A549 (cell line): Measurements from ENCODE around the gene POLRMT. TPM values are rescaled to one million over a fixed set of nuclear protein-coding genes. Genes with fewer than 3 reads are reported as not detected.
A peak's percentile ranks its signal among the peaks of the same experiment; 100 is the strongest.

Experiments
- ATAC-seq, 2 experiments: fragments of 200-7000 bp in 1 of 2; fragments of >200 bp in 1 of 2; cut with Nextera tagmentation in 1 of 2; cut with Tn5 transposase in 1 of 2; 3 replicates each; pipeline versions ENCODE4 v1.8.0 to v1.9.1; 2018 to 2020; ENCODE audit warnings: mild to moderate bottlenecking in 1 of 2, moderate library complexity in 1 of 2
- CTCF ChIA-PET: fragments of 300-600 bp; sonication (Branson Sonifier 250); formaldehyde crosslinking; extraction: SDS; loops from one replicate; lab custom pipeline; 2021; ENCODE audit warnings: antibody characterized with exemption, inconsistent platforms; lab: Yijun Ruan, JAX
- POLR2A ChIA-PET: fragments of 350-600 bp; formaldehyde crosslinking; extraction: SDS; loops from one replicate; lab custom pipeline; 2021; ENCODE audit warnings: antibody characterized with exemption, inconsistent platforms; lab: Yijun Ruan, JAX
- DNase-seq, 2 experiments: peaks; one replicate each; pipeline versions ENCODE4 v3.0.0 to v3.0.0-alpha.2; 2011 to 2016; ENCODE audit warnings: low read depth in 1 of 2, low spot score in 1 of 2
- FAIRE-seq: peaks from 2 replicates; lab custom pipeline; 2011; peaks lifted over from hg19 to GRCh38; lab: Jason Lieb, UNC
- H3K27ac ChIP-seq, 2 experiments: fragments of >200 bp; sonication (Bioruptor Twin); formaldehyde crosslinking; 3 replicates each; pipeline ENCODE4 v1.5.1; 2016 to 2017
- H3K4me1 ChIP-seq: fragments of >200 bp; sonication (Bioruptor Twin); formaldehyde crosslinking; 3 replicates; pipeline ENCODE4 v1.6.1; 2016
- H3K4me2 ChIP-seq: fragments of >200 bp; sonication (Bioruptor Twin); formaldehyde crosslinking; 3 replicates; pipeline ENCODE4 v1.6.1; 2016
- H3K4me3 ChIP-seq: fragments of >200 bp; sonication (Bioruptor Twin); formaldehyde crosslinking; 3 replicates; pipeline ENCODE4 v1.5.1; 2016
- H3K9me3 ChIP-seq: fragments of >200 bp; sonication (Bioruptor Twin); formaldehyde crosslinking; 3 replicates; pipeline ENCODE4 v1.6.1; 2016
- BHLHE40 ChIP-seq: IDR thresholded peaks from 2 replicates; pipeline ENCODE4 v1.6.1; 2012; ENCODE audit warnings: low read depth, low read length, inconsistent platforms
- CBX8 ChIP-seq: fragments of 200-600 bp; sonication (generic); IDR thresholded peaks from 2 replicates; pipeline ENCODE4 v1.6.1; 2016
- CEBPB ChIP-seq, 2 experiments: fragments of >200 bp in 1 of 2; sonication (Bioruptor Twin) in 1 of 2; formaldehyde crosslinking in 1 of 2; IDR thresholded peaks; 2 replicates each; pipeline ENCODE4 v1.6.1; 2012 to 2016
- CHD2 ChIP-seq: fragments of 150-350 bp; IDR thresholded peaks from 2 replicates; pipeline ENCODE4 v1.6.1; 2014; ENCODE audit warnings: low read length; ENCODE audit not compliant: partially characterized antibody
- CHD4 ChIP-seq: fragments of 200-600 bp; sonication (generic); IDR thresholded peaks from 2 replicates; pipeline ENCODE4 v1.6.1; 2016; ENCODE audit warnings: antibody characterized with exemption, mild to moderate bottlenecking, borderline replicate concordance
- EHF ChIP-seq: fragments of 250-450 bp; sonication (Bioruptor Pico); IDR thresholded peaks from 2 replicates; pipeline ENCODE4 v1.5.0; 2020; ENCODE audit warnings: mild to moderate bottlenecking
- ELK1 ChIP-seq: fragments of 150-350 bp; IDR thresholded peaks from 2 replicates; pipeline ENCODE4 v1.6.1; 2014; ENCODE audit warnings: low read depth, mild to moderate bottlenecking, low read length
- EP300 ChIP-seq, 2 experiments: fragments of >200 bp; sonication (Bioruptor Twin); formaldehyde crosslinking; IDR thresholded peaks; 2 replicates in 1 of 2; 3 replicates in 1 of 2; pipeline ENCODE4 v1.6.1; 2016 to 2017
- HDAC2 ChIP-seq: fragments of 200-600 bp; sonication (generic); IDR thresholded peaks from 2 replicates; pipeline ENCODE4 v1.6.1; 2016
- HOXA7 ChIP-seq: fragments of 250-450 bp; sonication (Bioruptor Pico); IDR thresholded peaks from 2 replicates; pipeline ENCODE4 v1.5.0; 2020; ENCODE audit warnings: mild to moderate bottlenecking, moderate library complexity
- HOXB13 ChIP-seq: fragments of 250-450 bp; sonication (Bioruptor Pico); IDR thresholded peaks from 2 replicates; pipeline ENCODE4 v1.5.0; 2020; ENCODE audit warnings: low read depth, mild to moderate bottlenecking, moderate library complexity
- JUN ChIP-seq, 2 experiments: fragments of >200 bp; sonication (Bioruptor Twin); formaldehyde crosslinking; IDR thresholded peaks; 2 replicates in 1 of 2; 3 replicates in 1 of 2; pipeline ENCODE4 v1.6.1; 2016 to 2017
- JUNB ChIP-seq: fragments of >200 bp; sonication (Bioruptor Twin); formaldehyde crosslinking; IDR thresholded peaks from 2 replicates; pipeline ENCODE4 v1.6.1; 2016
- MYC ChIP-seq: IDR thresholded peaks from 2 replicates; pipeline ENCODE4 v1.6.1; 2012; ENCODE audit warnings: mild to moderate bottlenecking, inconsistent platforms, low read length, improper control_type of control experiment, borderline replicate concordance
- NR3C1 ChIP-seq: fragments of >200 bp; sonication (Bioruptor Twin); formaldehyde crosslinking; IDR thresholded peaks from 3 replicates; pipeline ENCODE4 v1.6.1; 2017
- RAD21 ChIP-seq, 2 experiments: fragments of >200 bp in 1 of 2; sonication (Bioruptor Twin) in 1 of 2; formaldehyde crosslinking in 1 of 2; IDR thresholded peaks in 1 of 2; conservative IDR thresholded peaks in 1 of 2; 2 replicates in 1 of 2; 3 replicates in 1 of 2; pipeline ENCODE4 v1.6.1; 2012 to 2018; ENCODE audit warnings: inconsistent platforms in 1 of 2
- SMC3 ChIP-seq: fragments of >200 bp; sonication (Bioruptor Twin); formaldehyde crosslinking; IDR thresholded peaks from 3 replicates; pipeline ENCODE4 v1.6.1; 2018; ENCODE audit warnings: inconsistent platforms
- SREBF2 ChIP-seq: fragments of 450-650 bp; IDR thresholded peaks from 2 replicates; pipeline ENCODE4 v1.6.1; 2014; ENCODE audit warnings: mild to moderate bottlenecking, moderate library complexity
- TFCP2L1 ChIP-seq: fragments of 250-450 bp; sonication (Bioruptor Pico); IDR thresholded peaks from 2 replicates; pipeline ENCODE4 v1.5.0; 2021; ENCODE audit warnings: mild to moderate bottlenecking
- ZFP36 ChIP-seq: fragments of 450-650 bp; IDR thresholded peaks from 2 replicates; pipeline ENCODE4 v1.6.1; 2014; ENCODE audit warnings: borderline replicate concordance; ENCODE audit not compliant: partially characterized antibody
- ZSCAN20 ChIP-seq: fragments of 250-450 bp; sonication (Bioruptor Pico); IDR thresholded peaks from 2 replicates; pipeline ENCODE4 v1.8.0; 2022; ENCODE audit warnings: mild to moderate bottlenecking, moderate library complexity
- WGBS: methylation state at CpG from one replicate; pipeline ENCODE4 v1.1.6; 2017; ENCODE audit errors: missing lambda C conversion rate; 5-methylcytosine and 5-hydroxymethylcytosine counted together
- polyA plus RNA-seq, 4 experiments: library from polyadenylated mRNA; depleted of rRNA in 3 of 4; stranded (reverse); fragments of >200 nt; fragmentation: RNase III in 1 of 4; extraction: RNeasy Plus Mini Kit Qiagen cat#74134 plus additional on column Dnase treatment in 1 of 4; gene quantifications; 2 replicates in 3 of 4; 3 replicates in 1 of 4; pipeline ENCODE4 v1.2.3, GENCODE V29; 2011 to 2017
- TF ChIP-seq, protein P1 (sequence below): IDR thresholded peaks from 2 replicates; pipeline ENCODE4 v1.6.1; 2012; ENCODE audit warnings: low read depth, borderline replicate concordance
- TF ChIP-seq, protein P2 (sequence below): fragments of 250-450 bp; sonication (Bioruptor Pico); IDR thresholded peaks from 2 replicates; pipeline ENCODE4 v1.5.0; 2021; ENCODE audit warnings: mild to moderate bottlenecking, moderate library complexity, borderline replicate concordance
- TF ChIP-seq, protein P3 (sequence below): fragments of 450-650 bp; IDR thresholded peaks from 2 replicates; pipeline ENCODE4 v1.6.1; 2014; ENCODE audit warnings: antibody characterized with exemption

POLRMT gene
- polyA plus RNA-seq, 2 of the 4 experiments (the other 2 are of a cell fraction), result 41.9 to 68.8 TPM

- no peak for FAIRE-seq
Measured at GRCh38 chr19:620166-620862, 13.0 kb downstream of the POLRMT start.

GRCh38 chr19:619286-620002 lies 13.9 kb downstream of the POLRMT start:
- DNase-seq (no peak), ATAC-seq (no peak), FAIRE-seq (no peak)
- CTCF ChIA-PET, result no interaction called here
- 97% methylated on average over 18 of the region's 47 CpGs for WGBS
- H3K27ac ChIP-seq, result no peak overlapping the region
- H3K9me3 ChIP-seq, result no peaks in the 10 kb centered on the region
- TF ChIP-seq JUNB (no peak), BHLHE40 (no peak), JUN (IDR thresholded peaks at IDR 0.05) (no peak)
- H3K4me3 ChIP-seq, result no peak overlapping the region
- peaks cover 22% of the 10 kb centered on the region for H3K4me1 ChIP-seq
- no peak overlapping the region for H3K4me2 ChIP-seq
- POLR2A ChIA-PET, result no interaction called here

More at GRCh38 chr19:620166-620862, 13.0 kb downstream of the POLRMT start:
- no peak for TF ChIP-seq CEBPB (IDR thresholded peaks at IDR 0.05)
- TF ChIP-seq NR3C1, result no peak
- no peak for TF ChIP-seq CBX8
- no peak for TF ChIP-seq HOXA7
- TF ChIP-seq CHD2, result no peak
- TF ChIP-seq TFCP2L1 (CRISPR knock-in tag), result no peak
- no peak for TF ChIP-seq ZSCAN20
- TF ChIP-seq, protein P1, sequence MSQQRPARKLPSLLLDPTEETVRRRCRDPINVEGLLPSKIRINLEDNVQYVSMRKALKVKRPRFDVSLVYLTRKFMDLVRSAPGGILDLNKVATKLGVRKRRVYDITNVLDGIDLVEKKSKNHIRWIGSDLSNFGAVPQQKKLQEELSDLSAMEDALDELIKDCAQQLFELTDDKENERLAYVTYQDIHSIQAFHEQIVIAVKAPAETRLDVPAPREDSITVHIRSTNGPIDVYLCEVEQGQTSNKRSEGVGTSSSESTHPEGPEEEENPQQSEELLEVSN, result no peak
- no peak for TF ChIP-seq EP300 (IDR thresholded peaks at IDR 0.05)
- TF ChIP-seq HDAC2, result no peak
- DNase-seq (no peak), ATAC-seq (no peak)
- no peak overlapping the region for H3K4me2 ChIP-seq
- peaks cover 31% of the 10 kb centered on the region for H3K4me1 ChIP-seq
- POLR2A ChIA-PET, result no interaction called here
- peak overlapping the region in 1 of 2 experiments; percentile 43; a peak in 2 of 6 replicates for H3K27ac ChIP-seq
- 95% methylated on average over 28 of the region's 51 CpGs for WGBS
- CTCF ChIA-PET, result interaction anchor here (0.5 kb wide), 1 partner anchor 45 kb away, joined by 3 read pairs; no protein-coding TSS in a partner anchor
- H3K9me3 ChIP-seq, result no peaks in the 10 kb centered on the region
- no peak overlapping the region for H3K4me3 ChIP-seq

DNA sequence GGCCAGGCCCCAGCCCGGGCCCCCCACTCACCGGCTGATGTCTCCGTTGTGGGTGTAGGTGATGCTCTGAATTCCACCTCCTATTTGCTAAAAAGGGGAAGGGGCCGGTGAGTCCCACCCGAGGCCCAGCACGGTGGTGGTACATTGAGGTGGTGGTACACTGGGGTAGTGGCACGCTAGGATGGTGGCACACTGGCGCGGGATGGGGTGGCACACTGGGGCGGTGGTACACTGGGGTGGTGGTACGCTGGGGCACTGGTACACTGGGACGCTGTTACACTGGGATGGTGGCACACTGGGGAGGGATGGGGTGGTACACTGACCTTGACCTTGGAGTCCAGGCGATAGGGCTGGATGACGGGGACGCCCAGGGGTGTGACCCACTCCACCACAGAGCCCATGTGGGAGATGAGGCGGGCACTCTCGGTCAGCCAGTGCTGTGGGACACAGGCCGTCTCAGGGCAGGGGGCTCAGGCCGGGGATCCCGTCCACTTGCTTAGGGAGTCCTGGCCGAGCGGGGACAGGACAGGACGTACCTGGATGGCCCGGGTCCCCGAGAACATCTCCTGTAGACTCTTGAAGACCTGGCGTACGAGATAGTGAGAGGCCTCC lies 14.6 kb downstream of the POLRMT start:
- WGBS, result 80% methylated on average over 1 of the region's 27 CpGs
- ATAC-seq, result no peak
- H3K4me2 ChIP-seq, result no peak overlapping the region
- no peak for FAIRE-seq
- H3K27ac ChIP-seq, result no peak overlapping the region; a peak in 1 of 6 replicates
- H3K4me1 ChIP-seq, result peaks cover 16% of the 10 kb centered on the region
- POLR2A ChIA-PET, result no interaction called here
- no peak for TF ChIP-seq HOXB13
- TF ChIP-seq RAD21 (conservative IDR thresholded peaks at IDR 0.05 in 1 of 2, IDR thresholded peaks at IDR 0.05 in 1 of 2), result no peak
- no peak for TF ChIP-seq JUNB
- TF ChIP-seq, protein P2, sequence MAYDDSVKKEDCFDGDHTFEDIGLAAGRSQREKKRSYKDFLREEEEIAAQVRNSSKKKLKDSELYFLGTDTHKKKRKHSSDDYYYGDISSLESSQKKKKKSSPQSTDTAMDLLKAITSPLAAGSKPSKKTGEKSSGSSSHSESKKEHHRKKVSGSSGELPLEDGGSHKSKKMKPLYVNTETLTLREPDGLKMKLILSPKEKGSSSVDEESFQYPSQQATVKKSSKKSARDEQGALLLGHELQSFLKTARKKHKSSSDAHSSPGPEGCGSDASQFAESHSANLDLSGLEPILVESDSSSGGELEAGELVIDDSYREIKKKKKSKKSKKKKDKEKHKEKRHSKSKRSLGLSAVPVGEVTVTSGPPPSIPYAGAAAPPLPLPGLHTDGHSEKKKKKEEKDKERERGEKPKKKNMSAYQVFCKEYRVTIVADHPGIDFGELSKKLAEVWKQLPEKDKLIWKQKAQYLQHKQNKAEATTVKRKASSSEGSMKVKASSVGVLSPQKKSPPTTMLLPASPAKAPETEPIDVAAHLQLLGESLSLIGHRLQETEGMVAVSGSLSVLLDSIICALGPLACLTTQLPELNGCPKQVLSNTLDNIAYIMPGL (CRISPR knock-in tag), result no peak
- TF ChIP-seq EHF (CRISPR knock-in tag), result no peak
- TF ChIP-seq ELK1, result no peak
- TF ChIP-seq JUN (IDR thresholded peaks at IDR 0.05), result no peak
- TF ChIP-seq SMC3, result no peak
- TF ChIP-seq MYC, result no peak
- TF ChIP-seq ZFP36, result no peak
- TF ChIP-seq SREBF2, result no peak
- TF ChIP-seq, protein P1, result no peak
- TF ChIP-seq, protein P3, sequence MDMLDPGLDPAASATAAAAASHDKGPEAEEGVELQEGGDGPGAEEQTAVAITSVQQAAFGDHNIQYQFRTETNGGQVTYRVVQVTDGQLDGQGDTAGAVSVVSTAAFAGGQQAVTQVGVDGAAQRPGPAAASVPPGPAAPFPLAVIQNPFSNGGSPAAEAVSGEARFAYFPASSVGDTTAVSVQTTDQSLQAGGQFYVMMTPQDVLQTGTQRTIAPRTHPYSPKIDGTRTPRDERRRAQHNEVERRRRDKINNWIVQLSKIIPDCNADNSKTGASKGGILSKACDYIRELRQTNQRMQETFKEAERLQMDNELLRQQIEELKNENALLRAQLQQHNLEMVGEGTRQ, result no peak
- no peak for TF ChIP-seq CHD4
- H3K4me3 ChIP-seq, result no peak overlapping the region
- DNase-seq, result no peak
- CTCF ChIA-PET, result no interaction called here
- H3K9me3 ChIP-seq, result no peaks in the 10 kb centered on the region
